TTC549 (cell line): ENCODE measurements around the gene SPATS2L.

Source experiments
- FAIRE-seq: peaks from 2 replicates; lab custom pipeline; 2012; peaks lifted over from hg19 to GRCh38; lab: Jason Lieb, UNC

SPATS2L gene

GRCh38 chr2:200447139-200447855 lies 140.8 kb downstream of the SPATS2L start:
- no peak for FAIRE-seq

GRCh38 chr2:200448455-200448854 lies 142.0 kb downstream of the SPATS2L start:
- FAIRE-seq: no peak

GRCh38 chr2:200449149-200449548 lies 142.7 kb downstream of the SPATS2L start:
- FAIRE-seq: no peak

DNA sequence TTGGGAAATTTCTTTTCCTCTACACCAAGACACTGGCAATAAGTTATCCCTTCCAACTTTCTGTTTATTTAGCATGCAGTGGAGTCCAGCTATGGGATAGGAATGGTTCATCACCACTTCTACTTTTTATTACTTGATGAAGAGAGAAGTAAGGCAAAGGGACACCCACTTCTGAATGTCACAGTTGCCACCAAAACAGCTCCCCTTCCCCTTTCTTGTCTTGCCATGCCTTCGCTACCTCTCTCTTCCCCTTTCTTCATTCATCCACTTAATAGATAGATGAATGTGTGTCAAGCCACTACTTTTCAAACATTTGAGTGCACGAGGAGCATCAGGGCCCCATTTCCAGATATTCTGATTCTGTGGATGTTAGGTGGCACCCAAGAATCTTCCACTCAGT lies 143.8 kb downstream of the SPATS2L start:
- no peak for FAIRE-seq

- FAIRE-seq: no peak
Measured at GRCh38 chr2:200451511-200451910, 145.0 kb downstream of the SPATS2L start.

DNA sequence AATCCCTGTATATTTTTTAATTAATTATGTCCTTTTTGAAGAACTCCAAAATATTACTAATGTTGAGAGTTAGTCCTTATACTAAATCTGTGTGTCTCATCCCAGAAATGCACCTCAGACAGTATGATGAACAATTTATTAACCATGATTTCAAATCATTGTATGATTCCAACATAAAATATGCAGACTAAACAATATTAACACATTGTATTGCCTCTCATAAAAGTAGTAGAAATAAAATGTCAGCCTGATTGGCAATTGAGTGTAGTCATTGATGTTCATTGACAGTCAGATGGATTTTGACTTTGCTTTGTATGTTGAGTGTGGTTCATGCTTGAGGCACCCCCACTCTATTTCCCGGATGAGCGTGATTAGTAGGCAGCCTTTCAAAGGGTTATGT lies 145.9 kb downstream of the SPATS2L start:
- no peak for FAIRE-seq

- no peak for FAIRE-seq
Measured at GRCh38 chr2:200453142-200453852, 146.8 kb downstream of the SPATS2L start.

DNA sequence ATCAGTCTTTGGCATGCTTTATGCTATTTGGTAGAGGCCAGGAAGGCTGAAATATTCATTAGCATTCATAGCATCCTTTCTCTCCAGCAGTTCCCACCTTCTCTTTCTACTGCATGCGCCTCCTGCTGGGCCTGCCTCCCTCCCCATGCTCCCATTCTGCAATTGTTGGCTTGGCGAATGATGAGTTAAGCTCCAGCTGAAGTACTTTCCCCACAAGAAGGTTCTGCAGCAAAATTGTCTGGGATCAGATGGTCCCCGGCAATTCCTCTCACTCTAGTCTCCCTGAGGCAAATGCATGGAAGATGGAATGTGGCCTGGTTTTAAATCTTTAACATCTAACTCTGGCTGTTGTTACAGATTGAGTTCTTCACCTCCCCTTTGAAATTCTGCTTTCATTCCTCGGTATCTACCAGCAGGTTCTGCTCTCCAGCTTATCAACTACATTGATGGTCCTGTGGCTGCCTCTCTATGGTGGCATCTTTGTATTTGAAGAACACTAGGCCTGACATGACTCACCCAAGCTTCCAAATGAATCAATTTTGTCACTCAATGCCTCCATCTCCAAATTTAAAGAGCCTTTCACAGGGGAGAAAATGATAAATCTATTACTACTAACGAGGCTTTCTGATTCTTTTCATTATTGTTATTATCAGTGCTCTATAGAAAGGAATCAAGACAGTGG lies 147.5 kb downstream of the SPATS2L start:
- FAIRE-seq: no peak

GRCh38 chr2:200454927-200455801 lies 148.7 kb downstream of the SPATS2L start:
- FAIRE-seq: no peak

DNA sequence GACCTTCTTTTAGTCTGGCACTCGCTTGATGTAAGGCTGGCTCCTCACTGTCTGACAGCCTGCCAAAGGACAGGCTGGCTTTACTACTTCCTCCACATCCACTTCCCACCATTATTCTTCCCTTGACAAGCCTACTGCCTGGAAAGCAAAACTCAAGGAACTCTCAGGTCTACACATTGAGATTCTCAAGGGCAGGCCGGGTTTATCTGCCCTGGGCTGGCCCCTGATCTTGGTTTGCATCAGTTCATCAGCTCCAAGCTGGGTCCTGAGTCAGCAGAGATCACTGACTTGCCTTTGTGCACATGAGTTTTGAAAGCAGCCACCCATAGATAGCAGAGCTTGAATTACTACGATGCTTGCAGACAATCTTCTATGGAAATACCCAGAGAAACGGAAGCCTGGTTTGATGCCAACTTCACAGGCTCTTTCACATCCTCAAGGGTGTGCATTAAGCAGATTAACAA lies 149.5 kb downstream of the SPATS2L start:
- no peak for FAIRE-seq

- no peak for FAIRE-seq
Measured at GRCh38 chr2:200456567-200456966, 150.1 kb downstream of the SPATS2L start.

- no peak for FAIRE-seq
Measured at GRCh38 chr2:200459101-200459500, 152.6 kb downstream of the SPATS2L start.

DNA sequence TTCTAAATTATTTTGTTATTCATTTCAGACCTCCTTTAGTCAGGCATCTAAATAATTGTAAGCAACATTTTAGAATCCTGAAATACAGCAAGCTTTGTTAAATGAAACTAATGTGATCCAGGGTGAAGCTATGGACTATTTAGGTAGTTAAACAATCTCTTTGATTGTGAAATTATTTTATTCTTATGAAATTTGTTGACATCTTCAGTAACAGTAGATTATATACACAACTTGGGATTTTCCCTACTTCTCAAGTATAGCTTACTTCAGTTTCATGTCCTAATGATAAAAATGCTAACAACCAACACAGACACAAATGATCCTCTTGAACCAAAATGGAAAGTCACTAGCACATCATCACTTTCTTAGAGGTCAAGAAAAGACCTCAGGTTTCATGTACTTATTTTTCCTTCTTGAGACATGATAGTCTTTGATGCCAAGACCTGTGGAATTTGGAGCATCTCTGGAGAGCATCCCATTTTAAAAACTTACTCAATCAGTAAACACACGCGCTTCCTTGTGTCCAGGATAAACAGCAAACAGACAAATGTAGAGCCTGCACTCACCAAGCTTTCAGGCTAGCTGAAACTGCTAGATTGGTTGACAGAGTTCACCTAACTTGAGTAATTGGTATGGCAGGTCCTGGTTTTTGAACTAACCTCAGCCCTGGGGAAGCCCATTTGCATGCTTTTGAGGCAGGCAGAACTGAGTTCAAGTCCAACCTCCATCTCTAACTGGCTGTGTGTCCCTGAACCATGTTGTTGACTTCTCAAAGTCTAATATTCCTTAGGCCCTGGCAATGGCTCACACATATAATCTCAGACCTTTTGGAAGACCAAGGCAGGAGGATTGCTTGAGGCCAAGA lies 155.6 kb downstream of the SPATS2L start:
- no peak for FAIRE-seq

GRCh38 chr2:200463452-200463851 lies 157.0 kb downstream of the SPATS2L start:
- FAIRE-seq: no peak

- no peak for FAIRE-seq
Measured at GRCh38 chr2:200466425-200467418, 160.2 kb downstream of the SPATS2L start.

GRCh38 chr2:200467806-200468681 lies 161.6 kb downstream of the SPATS2L start:
- no peak for FAIRE-seq

GRCh38 chr2:200469708-200470211 lies 163.3 kb downstream of the SPATS2L start:
- FAIRE-seq: no peak

GRCh38 chr2:200470230-200470629 lies 163.7 kb downstream of the SPATS2L start:
- FAIRE-seq: no peak
